Chondrocyte (in vitro differentiated cells): Measurements from ENCODE around the gene ADM2. TPM values are rescaled to one million over a fixed set of nuclear protein-coding genes. Genes with fewer than 3 reads are reported as not detected.

Experiments
- DNase-seq: peaks from one replicate; pipeline ENCODE4 v3.0.0; 2021; ENCODE audit warnings: mixed read lengths, low spot score
- H3K27ac Mint-ChIP-seq: one replicate; pipeline ENCODE4 v1.8.0; 2021; ENCODE audit warnings: mild to moderate bottlenecking, moderate library complexity, mixed read lengths; ENCODE audit not compliant: unreplicated experiment
- H3K27me3 Mint-ChIP-seq: 2 replicates; pipeline ENCODE4 v1.8.0; 2021; ENCODE audit warnings: low read depth, mixed read lengths
- H3K36me3 Mint-ChIP-seq: 2 replicates; pipeline ENCODE4 v1.8.0; 2021; ENCODE audit warnings: low read depth, mixed read lengths
- H3K4me1 Mint-ChIP-seq: 2 replicates; pipeline ENCODE4 v1.8.0; 2021; ENCODE audit warnings: low read depth, mild to moderate bottlenecking, mixed read lengths
- H3K4me3 Mint-ChIP-seq: one replicate; pipeline ENCODE4 v1.8.0; 2021; ENCODE audit warnings: mild to moderate bottlenecking, moderate library complexity, mixed read lengths; ENCODE audit not compliant: unreplicated experiment
- H3K9me3 Mint-ChIP-seq: 2 replicates; pipeline ENCODE4 v1.8.0; 2021; ENCODE audit warnings: low read depth, mixed read lengths
- CTCF ChIP-seq: fragments of 200-600 bp; sonication (generic); IDR thresholded peaks from 2 replicates; pipeline ENCODE4 v1.5.0; 2021; ENCODE audit warnings: antibody characterized with exemption, mild to moderate bottlenecking, moderate library complexity
- total RNA-seq: library from RNA; stranded (reverse); gene quantifications from 3 replicates; pipeline ENCODE4 v1.2.1, GENCODE V29; 2021

ADM2 gene
- total RNA-seq, 1 donor from 2014 or later, result 46.5 TPM

- Mint-ChIP-seq H3K4me1 (peaks cover 16% of the 10 kb centered on the region), H3K36me3 (peaks cover 2% of the 10 kb centered on the region), H3K4me3 (no peak overlapping the region), H3K27ac (no peak overlapping the region), H3K9me3 (no peaks in the 10 kb centered on the region), H3K27me3 (no peaks in the 10 kb centered on the region)
- DNase-seq, result no peak
- no peak for TF ChIP-seq CTCF
These were observed 1.6 kb upstream of the ADM2 start for GRCh38 chr22:50479721-50480120.

GRCh38 chr22:50481045-50481439 is 301 bp upstream of the ADM2 start:
- H3K36me3 Mint-ChIP-seq, result peaks cover 2% of the 10 kb centered on the region
- no peak for DNase-seq
- TF ChIP-seq CTCF, result no peak
- H3K4me1 Mint-ChIP-seq, result peaks cover 20% of the 10 kb centered on the region
- H3K27me3 Mint-ChIP-seq, result no peaks in the 10 kb centered on the region
- H3K4me3 Mint-ChIP-seq, result peak overlapping the region; percentile 67
- no peak overlapping the region for H3K27ac Mint-ChIP-seq
- H3K9me3 Mint-ChIP-seq, result no peaks in the 10 kb centered on the region

- Mint-ChIP-seq H3K4me1 (peaks cover 27% of the 10 kb centered on the region), H3K36me3 (peaks cover 2% of the 10 kb centered on the region), H3K9me3 (no peaks in the 10 kb centered on the region), H3K27me3 (no peaks in the 10 kb centered on the region), H3K27ac (peak overlapping the region; percentile 49), H3K4me3 (peak overlapping the region; percentile 77)
- DNase-seq, result no peak
- no peak for TF ChIP-seq CTCF
These were observed 1.0 kb downstream of the ADM2 start for GRCh38 chr22:50482107-50483074.

GRCh38 chr22:50483106-50483505 is 1.8 kb downstream of the ADM2 start:
- Mint-ChIP-seq H3K9me3 (no peaks in the 10 kb centered on the region), H3K4me3 (peak overlapping the region; percentile 47), H3K27ac (no peak overlapping the region), H3K4me1 (peaks cover 27% of the 10 kb centered on the region), H3K36me3 (peaks cover 2% of the 10 kb centered on the region), H3K27me3 (no peaks in the 10 kb centered on the region)
- no peak for DNase-seq
- TF ChIP-seq CTCF, result no peak

GRCh38 chr22:50483556-50483955 is 2.2 kb downstream of the ADM2 start:
- Mint-ChIP-seq H3K27ac (no peak overlapping the region), H3K36me3 (peaks cover 2% of the 10 kb centered on the region), H3K27me3 (no peaks in the 10 kb centered on the region), H3K4me1 (peaks cover 27% of the 10 kb centered on the region), H3K9me3 (no peaks in the 10 kb centered on the region), H3K4me3 (no peak overlapping the region)
- DNase-seq, result no peak
- no peak for TF ChIP-seq CTCF
